B cell (primary cell): ENCODE data around the gene CARMIL1. TPM values are rescaled to one million over a fixed set of nuclear protein-coding genes. Genes with fewer than 3 reads are reported as not detected.

Experiments
- ATAC-seq: fragments of 200-7000 bp; cut with Tn5 transposase; one replicate; pipeline ENCODE4 v1.10.0; 2021; ENCODE audit warnings: low read depth, mild to moderate bottlenecking, moderate number of reproducible peaks, moderate library complexity
- CTCF ChIA-PET: fragments of 350-600 bp; sonication (Branson Sonifier 250); formaldehyde crosslinking; loops from one replicate; lab custom pipeline; 2021; ENCODE audit warnings: antibody characterized with exemption, inconsistent platforms; lab: Charles Lee
- POLR2A ChIA-PET: fragments of 350-600 bp; sonication (Branson Sonifier 250); formaldehyde crosslinking; loops from one replicate; lab custom pipeline; 2021; ENCODE audit warnings: antibody characterized with exemption; lab: Charles Lee
- DNase-seq: peaks from one replicate; pipeline ENCODE4 v3.0.0; 2013
- H2AFZ ChIP-seq: 2 replicates; pipeline ENCODE4 v1.6.1; 2012; ENCODE audit warnings: mild to moderate bottlenecking, low read depth, low read length; ENCODE audit not compliant: insufficient read depth, poor library complexity, severe bottlenecking
- H3K27ac ChIP-seq, 2 donors: 1 replicate in 1 of 2; 2 replicates in 1 of 2; pipeline ENCODE4 v1.5.1; 2012 to 2013; ENCODE audit warnings: low read length in 2 of 2, mild to moderate bottlenecking in 2 of 2, moderate library complexity in 1 of 2
- H3K27me3 ChIP-seq, 4 experiments: fragments of 200-600 bp in 1 of 4; sonication (generic) in 1 of 4; replicated peaks in 1 of 4; 1 replicate in 2 of 4; 2 replicates in 2 of 4; pipeline versions ENCODE4 v1.6.1 to v1.7.0; 2013 to 2016; ENCODE audit warnings: low read length in 3 of 4, mild to moderate bottlenecking in 2 of 4, mixed read lengths in 1 of 4, moderate library complexity in 1 of 4; ENCODE audit not compliant: insufficient read depth in 4 of 4, control insufficient read depth in 3 of 4; ENCODE audit errors: control extremely low read depth in 1 of 4
- H3K36me3 ChIP-seq, 2 experiments: replicated peaks in 1 of 2; 1 replicate in 1 of 2; 2 replicates in 1 of 2; pipeline versions ENCODE4 v1.6.1 to v1.7.1; 2013; ENCODE audit warnings: low read length in 1 of 2; ENCODE audit not compliant: insufficient read depth in 2 of 2, control insufficient read depth in 1 of 2; ENCODE audit errors: control extremely low read depth in 1 of 2, extremely low read depth in 1 of 2
- H3K4me1 ChIP-seq, 2 donors: fragments of 200-600 bp in 1 of 2; sonication (generic) in 1 of 2; 1 replicate in 1 of 2; 2 replicates in 1 of 2; pipeline versions ENCODE4 v1.5.1 to v1.6.1; 2013 to 2017; ENCODE audit warnings: low read length in 2 of 2; ENCODE audit not compliant: control insufficient read depth in 2 of 2, insufficient read depth in 2 of 2
- H3K4me2 ChIP-seq: replicated peaks from 2 replicates; pipeline ENCODE3; 2012; ENCODE audit warnings: mild to moderate bottlenecking, low read depth, low read length; ENCODE audit not compliant: poor library complexity, severe bottlenecking
- H3K4me3 ChIP-seq, 5 experiments: fragments of 200-600 bp in 1 of 5; sonication (generic) in 1 of 5; 1 replicate in 3 of 5; 2 replicates in 2 of 5; pipeline versions ENCODE4 v1.5.1 to v1.7.0; 2011 to 2016; ENCODE audit warnings: low read length in 4 of 5, mild to moderate bottlenecking in 4 of 5, low read depth in 2 of 5, control low read depth in 1 of 5, moderate library complexity in 1 of 5; ENCODE audit not compliant: insufficient read depth in 1 of 5; ENCODE audit errors: control extremely low read depth in 1 of 5, extremely low read depth in 1 of 5
- H3K79me2 ChIP-seq: fragments of 200-600 bp; sonication (generic); one replicate; pipeline ENCODE4 v1.6.0; 2016; ENCODE audit warnings: low read length; ENCODE audit not compliant: control insufficient read depth, insufficient read depth
- H3K9ac ChIP-seq: fragments of 200-600 bp; sonication (generic); 2 replicates; pipeline ENCODE4 v1.6.1; 2017; ENCODE audit warnings: mild to moderate bottlenecking, low read length, moderate library complexity
- H3K9me3 ChIP-seq, 3 donors: one replicate each; pipeline versions ENCODE4 v1.6.1 to v1.7.1; 2013; ENCODE audit warnings: low read length in 2 of 3; ENCODE audit not compliant: control insufficient read depth in 2 of 3, insufficient read depth in 1 of 3; ENCODE audit errors: control extremely low read depth in 1 of 3
- H4K20me1 ChIP-seq: 2 replicates; pipeline ENCODE4 v1.6.0; 2012; ENCODE audit warnings: mild to moderate bottlenecking, low read length; ENCODE audit not compliant: insufficient read depth, control insufficient read depth, poor library complexity, severe bottlenecking
- H3K27ac Mint-ChIP-seq: one replicate; pipeline ENCODE4 v1.8.0; 2021; ENCODE audit warnings: mixed read lengths
- H3K27me3 Mint-ChIP-seq: one replicate; pipeline ENCODE4 v1.8.0; 2021; ENCODE audit warnings: mixed read lengths
- H3K4me1 Mint-ChIP-seq: one replicate; pipeline ENCODE4 v1.8.0; 2021; ENCODE audit warnings: mixed read lengths
- H3K4me3 Mint-ChIP-seq: one replicate; pipeline ENCODE4 v1.8.0; 2021; ENCODE audit warnings: mixed read lengths
- H3K9me3 Mint-ChIP-seq: one replicate; pipeline ENCODE4 v1.8.0; 2022; ENCODE audit warnings: mixed read lengths; ENCODE audit not compliant: insufficient read depth
- EZH2 ChIP-seq: IDR thresholded peaks from 2 replicates; pipeline ENCODE4 v1.6.1; 2012; ENCODE audit warnings: borderline replicate concordance, low read depth, mild to moderate bottlenecking, moderate library complexity, low read length; ENCODE audit not compliant: insufficient read depth, poor library complexity, severe bottlenecking
- WGBS: methylation state at CpG from one replicate; pipeline ENCODE4 v1.1.5; 2013; ENCODE audit warnings: missing lambda C conversion rate; ENCODE audit not compliant: insufficient coverage; 5-methylcytosine and 5-hydroxymethylcytosine counted together
- intact Hi-C: fragments of 100-400 bp; cut with micrococcal nuclease; formaldehyde crosslinking; loops from one replicate; pipeline ENCODE4 v1.10.0; 2022
- polyA plus RNA-seq: library from polyadenylated mRNA; depleted of rRNA; stranded (reverse); fragments of >200 nt; gene quantifications from 2 replicates; pipeline ENCODE4 v1.2.3, GENCODE V29; 2012
- total RNA-seq, 2 donors: library from RNA; stranded (reverse); fragments of 120-200 nt in 1 of 2; gene quantifications; 1 replicate in 1 of 2; 2 replicates in 1 of 2; pipeline versions ENCODE4 v1.2.3 to v1.2.4, GENCODE V29; 2013 to 2022
- TF ChIP-seq, protein P1 (sequence below): fragments of 200-600 bp; IDR thresholded peaks from one replicate; pipeline ENCODE4 v1.8.0; 2022; ENCODE audit warnings: antibody characterized with exemption, mild to moderate bottlenecking

CARMIL1 gene
- total and polyA plus RNA-seq, 2 donors (not counting 1 experiment from before 2014, with no cell fraction given), result 7.5 to 11.0 TPM

DNA sequence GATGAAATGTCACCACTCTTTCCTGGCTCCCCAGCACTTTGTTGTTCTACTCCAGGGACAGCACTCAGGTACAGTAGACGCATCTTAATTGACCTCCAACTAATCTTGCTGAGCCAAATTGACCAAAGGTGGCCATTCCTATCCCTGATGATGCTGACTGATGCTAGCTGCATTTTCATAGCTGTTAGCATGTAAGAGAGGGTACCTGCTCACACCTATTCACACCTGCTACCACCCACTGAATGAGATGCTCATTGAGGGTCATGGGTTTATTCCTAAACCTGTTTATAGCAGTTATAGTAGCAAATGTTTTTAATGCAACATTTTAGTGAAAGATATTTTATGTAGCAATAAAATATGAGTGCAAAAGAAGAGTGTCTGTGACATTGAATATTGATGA is 145.1 kb downstream of the CARMIL1 start:
- intact Hi-C loops, result no loop called here
- Mint-ChIP-seq H3K4me1 (peaks cover 7% of the 10 kb centered on the region), H3K9me3 (peaks cover 4% of the 10 kb centered on the region), H3K4me3 (no peak overlapping the region), H3K27ac (no peak overlapping the region), H3K27me3 (no peaks in the 10 kb centered on the region)
- H2AFZ ChIP-seq, result no peak overlapping the region
- no peaks in the 10 kb centered on the region for H3K4me1 ChIP-seq
- H3K9ac ChIP-seq, result no peak overlapping the region
- TF ChIP-seq EZH2, result no peak
- TF ChIP-seq, protein P1, sequence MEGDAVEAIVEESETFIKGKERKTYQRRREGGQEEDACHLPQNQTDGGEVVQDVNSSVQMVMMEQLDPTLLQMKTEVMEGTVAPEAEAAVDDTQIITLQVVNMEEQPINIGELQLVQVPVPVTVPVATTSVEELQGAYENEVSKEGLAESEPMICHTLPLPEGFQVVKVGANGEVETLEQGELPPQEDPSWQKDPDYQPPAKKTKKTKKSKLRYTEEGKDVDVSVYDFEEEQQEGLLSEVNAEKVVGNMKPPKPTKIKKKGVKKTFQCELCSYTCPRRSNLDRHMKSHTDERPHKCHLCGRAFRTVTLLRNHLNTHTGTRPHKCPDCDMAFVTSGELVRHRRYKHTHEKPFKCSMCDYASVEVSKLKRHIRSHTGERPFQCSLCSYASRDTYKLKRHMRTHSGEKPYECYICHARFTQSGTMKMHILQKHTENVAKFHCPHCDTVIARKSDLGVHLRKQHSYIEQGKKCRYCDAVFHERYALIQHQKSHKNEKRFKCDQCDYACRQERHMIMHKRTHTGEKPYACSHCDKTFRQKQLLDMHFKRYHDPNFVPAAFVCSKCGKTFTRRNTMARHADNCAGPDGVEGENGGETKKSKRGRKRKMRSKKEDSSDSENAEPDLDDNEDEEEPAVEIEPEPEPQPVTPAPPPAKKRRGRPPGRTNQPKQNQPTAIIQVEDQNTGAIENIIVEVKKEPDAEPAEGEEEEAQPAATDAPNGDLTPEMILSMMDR, result no peak
- no peaks in the 10 kb centered on the region for H3K9me3 ChIP-seq
- WGBS, result 100% methylated on average over 1 of the region's 1 CpG
- H3K27ac ChIP-seq, result no peak overlapping the region
- no peak overlapping the region for H3K4me3 ChIP-seq
- H4K20me1 ChIP-seq, result no peaks in the 10 kb centered on the region
- ChIA-PET CTCF (no interaction called here), POLR2A (no interaction called here)
- DNase-seq (no peak), ATAC-seq (no peak)
- no peak overlapping the region for H3K4me2 ChIP-seq
- no peaks in the 10 kb centered on the region for H3K27me3 ChIP-seq
- H3K36me3 ChIP-seq, result no peaks in the 10 kb centered on the region
- H3K79me2 ChIP-seq, result no peaks in the 10 kb centered on the region

DNA sequence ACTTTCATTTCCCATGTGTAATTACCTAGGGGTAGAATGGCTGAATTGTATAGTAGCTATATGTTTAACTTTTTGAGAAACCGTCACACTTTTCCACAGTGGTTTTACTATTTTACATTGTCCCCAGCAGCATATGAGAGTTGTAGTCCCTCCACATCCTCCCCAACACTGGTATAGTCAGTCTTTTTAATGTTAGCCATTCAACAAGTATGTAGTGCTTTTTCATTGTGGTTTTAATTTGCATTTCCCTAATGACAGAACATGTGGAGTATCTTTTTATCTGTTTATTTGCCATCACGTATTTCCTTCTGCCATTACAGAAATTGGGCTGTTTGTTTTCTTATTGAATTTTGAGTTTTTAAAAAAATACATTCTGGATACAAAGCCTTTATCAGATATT is 148.4 kb downstream of the CARMIL1 start:
- Histone ChIP-seq H4K20me1 (no peaks in the 10 kb centered on the region), H3K4me3 (no peak overlapping the region), H3K4me1 (peaks cover 2 to 9% of the 10 kb centered on the region in 2 donors), H3K4me2 (no peak overlapping the region), H3K79me2 (no peaks in the 10 kb centered on the region), H3K9ac (no peak overlapping the region), H3K27ac (no peak overlapping the region), H3K27me3 (no peaks in the 10 kb centered on the region), H2AFZ (no peak overlapping the region), H3K9me3 (no peaks in the 10 kb centered on the region), H3K36me3 (no peaks in the 10 kb centered on the region)
- Mint-ChIP-seq H3K27ac (no peak overlapping the region), H3K27me3 (peaks cover 3% of the 10 kb centered on the region), H3K9me3 (no peaks in the 10 kb centered on the region), H3K4me1 (peaks cover 15% of the 10 kb centered on the region), H3K4me3 (no peak overlapping the region)
- ChIA-PET CTCF (interaction anchor here (0.9 kb wide), 1 partner anchor 162 kb away, joined by 5 read pairs; no protein-coding TSS in a partner anchor), POLR2A (no interaction called here)
- no peak for DNase-seq
- WGBS, result no CpG with 5 or more reads among the region's 2 CpGs
- no peak for ATAC-seq
- TF ChIP-seq, protein P1, result no peak
- no peak for TF ChIP-seq EZH2
- intact Hi-C loops, result no loop called here
